HuH-7 (cell line): ENCODE data around the gene GRK4.
"Not testable (repeated sequence)": the region's sequence is repeated elsewhere in the genome, so short reads cannot be mapped to it uniquely, and the experiment has no call there.

ENCODE experiments used
- DNase-seq: peaks from one replicate; pipeline ENCODE4 v3.0.0; 2011; ENCODE audit warnings: low spot score

GRK4 gene

DNA sequence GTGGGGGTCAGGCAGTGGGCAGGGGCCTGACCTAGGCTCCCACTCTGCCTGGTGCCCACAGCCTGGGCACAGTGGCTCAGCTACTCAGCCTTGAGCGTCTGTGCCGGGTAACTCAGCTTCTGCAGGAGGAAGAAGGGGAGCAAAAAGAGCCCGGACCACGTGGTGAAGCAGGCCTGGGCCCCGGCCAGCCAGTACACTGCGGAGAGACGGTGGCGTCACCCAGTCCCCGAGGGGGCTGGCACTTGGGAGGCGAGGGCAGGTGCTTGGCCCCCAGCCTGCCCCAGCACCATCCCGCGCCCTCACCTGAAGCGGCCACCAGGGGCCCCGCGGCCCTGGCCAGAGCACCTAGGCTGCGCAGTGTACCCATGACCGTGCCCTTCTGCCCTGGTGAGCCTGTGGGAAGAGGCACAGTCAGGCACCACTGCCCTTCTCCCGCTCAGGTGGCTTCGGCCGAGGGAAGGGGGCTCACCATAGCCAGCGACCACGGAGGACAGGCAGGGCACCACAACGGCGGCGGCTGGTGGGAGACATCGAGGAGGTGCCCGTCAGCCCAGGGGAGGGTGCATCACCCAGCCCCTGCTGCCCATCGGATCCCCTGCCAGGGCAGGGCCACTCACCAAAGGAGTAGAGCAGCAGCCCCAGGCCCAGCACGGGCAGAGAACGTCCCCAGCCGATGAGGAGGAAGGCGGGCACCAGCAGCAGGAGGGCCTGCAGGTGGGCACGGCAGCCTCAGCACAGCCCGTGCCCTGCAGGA, 32.4 kb upstream of the GRK4 start:
- no peak for DNase-seq

DNA sequence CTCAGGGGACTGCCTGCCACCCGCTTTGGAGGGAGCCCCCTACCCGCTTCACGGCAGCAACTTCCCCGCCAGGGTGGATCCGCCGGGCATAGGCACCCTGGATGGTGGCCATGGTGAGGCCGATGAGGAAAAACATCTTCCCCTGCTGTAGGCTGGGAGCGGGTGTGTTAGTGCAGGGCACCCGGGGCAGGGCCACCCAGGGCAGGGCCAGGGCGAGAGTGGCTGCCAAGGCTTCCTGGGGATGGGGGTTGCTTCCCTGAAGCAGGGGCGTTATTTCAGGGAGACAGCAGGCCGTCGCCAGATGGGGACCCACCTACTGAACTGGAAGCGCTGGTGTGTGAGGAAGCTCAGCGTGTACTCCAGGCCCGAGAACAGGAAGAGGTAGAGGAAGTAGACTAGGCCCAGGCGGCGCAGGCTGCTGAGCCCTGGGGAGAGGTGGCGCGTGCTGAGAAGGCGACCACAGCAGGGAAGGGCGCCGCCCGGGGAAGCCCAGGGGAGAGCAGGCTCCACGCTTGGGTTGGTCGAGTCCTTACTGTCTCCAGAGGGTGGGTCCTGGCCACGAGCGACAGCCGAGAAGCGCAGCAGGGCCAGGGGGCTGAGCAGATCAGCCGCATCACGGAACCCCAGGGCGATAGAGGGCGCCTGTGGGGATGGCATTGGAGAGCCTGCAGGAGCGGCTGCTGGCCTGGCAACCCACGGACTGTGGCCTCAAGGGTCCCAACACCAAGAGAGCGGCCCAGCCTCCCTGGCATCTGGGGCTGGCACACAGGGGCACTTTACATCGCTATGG, 31.7 kb upstream of the GRK4 start:
- no peak for DNase-seq

- DNase-seq = no peak
These were observed 30.9 kb upstream of the GRK4 start for GRCh38 chr4:2932321-2932950.

DNA sequence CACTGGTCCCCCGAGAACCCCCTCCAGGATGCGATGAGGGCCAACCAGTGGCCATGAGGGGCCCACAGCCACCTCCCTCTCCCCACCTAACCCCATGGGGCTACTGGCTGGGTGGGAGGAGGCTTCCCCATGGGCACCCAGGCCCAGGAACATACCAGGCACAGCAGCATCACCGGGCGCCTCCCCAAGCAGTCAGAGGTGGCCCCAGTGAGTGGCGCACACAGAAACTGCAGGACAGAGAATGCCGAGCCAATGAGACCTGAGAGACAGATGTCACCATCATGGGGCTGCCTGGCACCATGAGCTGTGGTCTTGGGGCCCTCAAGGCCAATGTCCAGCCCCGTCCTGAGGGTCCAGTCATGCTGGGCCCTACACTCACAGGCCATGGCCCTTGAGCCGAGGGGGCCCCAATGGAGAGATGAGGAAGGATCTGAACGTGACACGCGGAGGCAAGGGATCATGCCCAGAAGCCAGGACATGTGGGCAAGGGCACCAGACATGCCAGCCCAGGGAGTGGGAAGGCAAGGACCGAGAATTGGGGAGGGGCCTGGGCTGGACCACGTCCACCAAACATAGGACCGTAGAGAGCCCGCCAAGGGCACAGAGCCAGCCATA, 30.3 kb upstream of the GRK4 start:
- DNase-seq = no peak

- DNase-seq = no peak
These were observed 29.8 kb upstream of the GRK4 start for GRCh38 chr4:2933566-2934076.

GRCh38 chr4:2934077-2934812, 29.1 kb upstream of the GRK4 start:
- peak; percentile 49 for DNase-seq

DNA sequence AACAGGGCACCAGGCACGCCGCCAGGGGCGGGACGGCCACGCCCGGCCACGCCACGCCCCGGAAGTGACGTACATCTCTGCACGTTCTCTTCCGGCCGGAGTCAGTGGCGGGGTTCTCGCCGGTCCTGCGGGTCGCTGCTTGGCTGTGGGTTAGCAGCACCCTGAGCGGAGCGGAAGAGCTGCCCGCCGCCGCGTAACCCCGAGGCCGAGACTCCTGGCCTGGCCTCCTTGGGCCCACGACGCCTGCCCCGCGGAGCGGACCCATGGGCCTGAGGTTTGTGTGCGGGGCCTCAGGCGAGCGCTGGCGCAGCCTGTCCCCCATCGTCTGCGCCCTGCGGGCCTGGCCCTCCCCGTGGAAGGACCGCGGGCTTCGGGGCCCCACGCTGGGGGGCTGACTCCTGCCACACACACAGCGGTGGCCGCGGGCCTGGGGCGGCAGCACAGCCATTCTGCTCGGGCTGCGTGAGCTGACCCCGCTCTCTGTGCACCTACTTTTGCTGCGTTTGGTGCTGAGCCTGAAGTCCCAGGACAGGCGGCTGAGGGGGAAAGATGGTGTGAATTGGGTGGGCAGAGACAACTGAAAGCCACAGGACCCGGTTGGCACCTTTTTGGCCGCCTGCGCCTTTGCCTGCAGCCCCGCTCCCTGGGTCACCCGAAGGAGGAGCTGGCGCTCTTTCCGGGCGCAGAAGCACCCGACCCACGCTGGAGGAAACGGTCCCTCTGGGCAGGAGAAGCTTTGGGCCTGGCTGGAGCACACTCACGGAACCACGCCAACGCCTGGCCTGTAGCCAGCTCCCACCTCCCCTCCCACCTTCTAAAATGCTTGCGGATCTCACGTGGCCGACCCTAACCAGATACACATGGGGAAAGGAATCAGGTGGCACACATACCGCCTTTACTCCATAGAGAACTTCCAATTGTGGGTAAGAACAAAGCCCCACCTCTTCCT, 28.3 kb upstream of the GRK4 start:
- DNase-seq = peak; percentile 95

DNA sequence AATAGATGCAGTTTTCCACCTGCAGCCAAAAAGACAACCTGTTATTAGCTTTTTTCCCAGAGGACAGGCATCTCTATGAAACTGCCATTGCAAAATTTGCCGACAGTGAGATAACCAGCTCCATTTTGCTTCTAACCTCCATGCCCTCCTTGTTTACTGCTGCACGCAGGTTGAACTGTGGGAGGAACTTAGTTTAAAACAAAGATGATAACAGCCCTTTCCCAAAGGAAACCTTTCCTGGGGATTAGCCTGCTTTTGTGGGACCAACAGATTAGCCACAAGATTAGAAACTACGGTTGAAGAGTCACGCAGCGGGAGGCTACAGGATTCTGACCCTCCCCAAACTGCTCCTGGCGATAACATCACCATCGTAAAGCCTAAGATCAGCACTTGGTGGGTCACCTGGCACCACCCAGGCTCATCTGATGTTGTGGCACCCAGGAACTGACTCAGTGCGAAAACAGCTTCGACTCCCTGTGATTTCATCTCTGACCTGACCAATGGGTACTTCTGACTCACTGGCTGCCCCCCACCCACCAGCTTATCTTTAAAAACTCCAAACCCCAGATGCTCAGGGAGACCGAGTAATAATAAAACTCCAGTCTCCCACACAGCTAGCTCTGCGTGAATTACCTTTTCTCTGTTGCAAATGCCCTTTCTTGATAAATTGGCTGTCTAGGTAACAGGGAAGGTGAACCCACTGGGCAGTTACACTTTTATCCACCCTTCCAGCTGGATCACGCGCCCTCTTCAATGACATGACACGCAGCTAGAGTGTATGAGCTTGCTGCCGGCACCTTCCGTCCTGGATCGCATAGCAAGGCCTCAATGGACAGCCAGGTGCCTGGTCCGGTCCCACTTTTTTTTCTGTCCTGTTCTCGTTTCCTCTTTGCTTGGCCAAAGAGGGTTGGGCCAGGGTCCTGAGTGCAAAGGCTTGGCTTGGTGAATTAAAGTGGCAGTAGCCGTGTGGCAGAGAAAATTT, 27.3 kb upstream of the GRK4 start:
- DNase-seq = no peak

DNA sequence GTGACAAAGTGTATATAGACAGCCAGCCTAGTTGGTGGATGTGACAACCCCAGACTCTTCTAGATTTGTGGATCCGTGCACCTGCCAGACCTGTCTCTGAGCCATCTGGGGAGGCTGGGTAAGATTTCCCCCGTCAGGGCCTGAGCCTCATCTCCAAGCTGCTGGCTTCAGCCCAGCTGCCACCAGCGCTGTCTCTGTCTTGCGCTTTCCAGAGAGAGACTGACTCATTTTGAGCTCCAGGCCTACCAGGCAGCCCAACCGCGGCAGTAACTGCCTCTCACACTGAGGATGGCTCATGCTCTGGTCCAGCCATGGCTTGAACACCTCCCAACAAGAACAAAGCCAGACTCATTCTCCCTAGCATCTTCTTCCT, 26.6 kb upstream of the GRK4 start:
- no peak for DNase-seq

- no peak for DNase-seq
These were observed 26.1 kb upstream of the GRK4 start for GRCh38 chr4:2937146-2937857.

DNA sequence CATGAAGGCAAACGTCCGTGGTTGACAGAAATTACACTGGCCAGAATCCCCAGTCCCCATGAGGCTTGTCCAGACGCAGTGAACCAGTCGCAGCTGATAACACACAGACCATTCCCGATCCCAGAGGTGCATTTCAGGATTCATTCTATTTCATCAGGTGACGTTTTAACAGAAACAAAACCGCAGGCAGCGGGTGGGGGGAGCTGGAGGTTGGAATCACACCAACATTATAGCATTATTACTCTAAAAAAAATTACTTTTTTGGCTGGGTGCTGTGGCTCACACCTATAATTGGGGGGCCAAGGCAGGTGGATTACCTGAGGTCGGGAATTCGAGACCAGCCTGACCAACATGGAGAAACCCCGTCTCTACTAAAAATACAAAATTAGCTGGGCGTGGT, 25.4 kb upstream of the GRK4 start:
- no peak for DNase-seq

GRCh38 chr4:2938411-2938810, 25.0 kb upstream of the GRK4 start:
- not testable (repeated sequence) for DNase-seq

GRCh38 chr4:2938906-2939305, 24.5 kb upstream of the GRK4 start:
- DNase-seq = no peak

- DNase-seq = no peak
These were observed 23.8 kb upstream of the GRK4 start for GRCh38 chr4:2939383-2940243.

GRCh38 chr4:2940267-2941137, 22.9 kb upstream of the GRK4 start:
- no peak for DNase-seq

DNA sequence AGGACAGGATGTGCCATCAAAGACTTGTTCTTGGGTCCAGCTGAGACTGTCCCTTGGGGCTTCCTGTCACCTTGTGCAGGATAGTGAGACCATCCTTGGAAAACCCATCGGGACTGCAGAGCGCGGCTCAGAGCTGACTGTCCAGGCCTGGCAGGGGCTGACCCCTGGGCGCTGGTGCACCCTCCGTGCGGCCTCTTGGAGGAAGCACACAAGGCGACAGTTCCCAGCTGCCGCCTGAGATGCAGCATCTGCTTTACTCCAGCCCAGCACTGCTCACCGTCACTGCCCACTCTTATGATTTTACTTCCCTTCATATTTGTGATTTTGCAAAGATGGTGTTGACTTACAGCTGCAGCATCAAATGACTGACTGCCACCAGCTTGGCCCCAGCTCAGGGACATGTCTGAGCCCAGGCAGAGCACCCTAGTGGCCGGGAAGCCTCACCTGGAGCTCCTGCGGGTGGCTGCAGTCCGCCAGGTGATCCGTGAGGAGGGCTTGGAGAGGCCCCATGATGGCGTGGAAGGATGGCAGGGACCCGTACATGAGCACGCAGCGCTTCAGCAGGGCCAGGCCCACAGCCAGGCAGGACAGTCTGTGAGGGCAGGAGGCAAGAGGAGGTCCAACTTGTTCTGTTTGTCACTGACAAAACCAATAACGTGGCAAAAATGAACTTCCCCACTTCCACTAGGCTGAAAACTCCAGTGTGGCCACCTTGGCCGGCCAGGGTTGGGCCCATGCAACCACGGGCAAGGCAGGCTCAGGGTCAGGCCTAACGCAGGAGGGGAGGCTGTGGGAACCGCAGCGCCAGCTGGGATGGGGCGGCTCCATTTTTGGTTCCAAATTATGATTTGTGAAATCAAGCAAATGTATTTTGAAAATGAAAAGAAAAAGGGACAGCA, 22.0 kb upstream of the GRK4 start:
- DNase-seq = no peak
